Skin of body (tissue), 2 donors: ENCODE results near the gene NFILZ. TPM values are rescaled to one million over a fixed set of nuclear protein-coding genes. Genes with fewer than 3 reads are reported as not detected.

Source experiments
- DNase-seq: peaks from one replicate; lab custom pipeline; 2025; lab: John Stamatoyannopoulos, UW
- total RNA-seq: library from RNA; depleted of rRNA; stranded (reverse); fragments of >200 nt; gene quantifications from one replicate; pipeline ENCODE4 v1.2.3, GENCODE V29; 2014

NFILZ gene, protein sequence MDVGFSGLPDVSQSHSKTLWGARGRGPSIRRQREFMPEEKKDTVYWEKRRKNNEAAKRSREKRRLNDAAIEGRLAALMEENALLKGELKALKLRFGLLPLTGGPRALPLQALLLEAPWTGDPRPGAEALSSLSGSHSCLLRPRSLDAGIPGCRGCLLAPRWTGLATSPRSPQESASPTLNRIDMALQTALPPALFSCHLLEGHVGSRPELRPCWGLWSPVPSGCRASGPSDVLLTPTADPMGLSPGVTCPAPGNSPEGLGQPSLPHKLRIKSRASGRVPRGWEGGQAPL
- total RNA-seq, result not detected

DNA sequence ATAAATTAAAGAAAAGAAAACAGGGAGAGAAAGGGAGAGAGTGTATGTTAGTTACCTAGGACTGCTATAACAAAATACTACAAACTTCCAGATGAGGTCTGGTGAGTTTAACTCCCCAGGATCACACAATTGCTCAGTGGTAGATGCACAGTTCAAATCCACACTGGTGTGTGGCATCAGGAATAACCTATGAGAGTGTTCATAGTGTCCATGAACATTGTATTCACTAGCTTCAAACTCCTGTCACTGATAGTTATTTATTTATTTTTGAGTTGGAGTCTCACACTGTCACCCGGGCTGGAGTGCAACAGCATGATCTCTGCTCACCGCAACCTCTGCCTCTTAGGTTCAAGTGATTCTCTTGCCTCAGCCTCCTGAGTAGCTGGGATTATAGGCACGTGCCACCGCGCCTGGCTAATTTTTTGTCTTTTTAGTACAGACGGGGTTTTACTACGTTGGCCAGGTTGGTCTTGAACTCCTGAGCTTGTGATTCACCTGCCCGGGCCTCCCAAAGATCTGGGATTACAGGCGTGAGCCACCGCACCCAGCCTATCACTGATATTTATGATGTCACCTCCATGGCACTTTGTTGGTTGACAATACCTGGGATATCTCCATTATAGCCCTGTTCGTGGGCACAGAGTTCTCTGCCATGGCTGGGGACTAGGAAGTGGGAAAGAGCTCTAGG lies at the start of gene NFILZ:
Gene NFILZ (plus strand): TSS at position 638 of the 688 bp plus-strand sequence. CDS start 46,133 bp downstream, outside the sequence.
- DNase-seq, result no peak

DNA sequence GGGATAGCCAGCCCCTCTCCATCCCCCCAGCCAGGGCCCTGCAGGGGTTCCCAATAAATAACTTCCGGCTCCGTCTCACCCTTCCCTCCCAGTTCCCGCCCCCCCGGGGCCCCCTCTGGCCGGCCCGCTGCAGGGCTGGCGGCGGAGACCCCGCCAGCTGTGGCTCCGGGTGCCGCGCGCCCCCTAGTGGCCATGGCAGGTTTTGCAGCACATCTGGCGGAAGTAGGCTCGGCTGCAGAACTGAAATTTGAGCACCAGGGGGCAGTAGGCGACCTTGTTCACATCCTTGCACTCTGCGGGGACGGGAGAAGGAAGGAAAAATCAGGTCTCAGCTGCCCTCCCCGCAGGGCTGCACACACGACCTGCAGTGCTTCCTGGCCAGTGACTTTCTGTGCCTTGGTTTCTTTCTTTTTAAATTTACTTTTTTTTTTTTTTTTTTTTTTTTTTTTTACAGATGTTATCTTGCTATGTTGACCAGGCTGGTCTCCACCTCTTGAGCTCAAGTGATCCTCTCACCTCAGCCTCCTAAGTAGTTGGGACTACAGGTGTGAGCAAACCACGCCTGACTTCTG lies 49.6 kb upstream of the NFILZ start:
- peak; percentile 84 for DNase-seq

DNA sequence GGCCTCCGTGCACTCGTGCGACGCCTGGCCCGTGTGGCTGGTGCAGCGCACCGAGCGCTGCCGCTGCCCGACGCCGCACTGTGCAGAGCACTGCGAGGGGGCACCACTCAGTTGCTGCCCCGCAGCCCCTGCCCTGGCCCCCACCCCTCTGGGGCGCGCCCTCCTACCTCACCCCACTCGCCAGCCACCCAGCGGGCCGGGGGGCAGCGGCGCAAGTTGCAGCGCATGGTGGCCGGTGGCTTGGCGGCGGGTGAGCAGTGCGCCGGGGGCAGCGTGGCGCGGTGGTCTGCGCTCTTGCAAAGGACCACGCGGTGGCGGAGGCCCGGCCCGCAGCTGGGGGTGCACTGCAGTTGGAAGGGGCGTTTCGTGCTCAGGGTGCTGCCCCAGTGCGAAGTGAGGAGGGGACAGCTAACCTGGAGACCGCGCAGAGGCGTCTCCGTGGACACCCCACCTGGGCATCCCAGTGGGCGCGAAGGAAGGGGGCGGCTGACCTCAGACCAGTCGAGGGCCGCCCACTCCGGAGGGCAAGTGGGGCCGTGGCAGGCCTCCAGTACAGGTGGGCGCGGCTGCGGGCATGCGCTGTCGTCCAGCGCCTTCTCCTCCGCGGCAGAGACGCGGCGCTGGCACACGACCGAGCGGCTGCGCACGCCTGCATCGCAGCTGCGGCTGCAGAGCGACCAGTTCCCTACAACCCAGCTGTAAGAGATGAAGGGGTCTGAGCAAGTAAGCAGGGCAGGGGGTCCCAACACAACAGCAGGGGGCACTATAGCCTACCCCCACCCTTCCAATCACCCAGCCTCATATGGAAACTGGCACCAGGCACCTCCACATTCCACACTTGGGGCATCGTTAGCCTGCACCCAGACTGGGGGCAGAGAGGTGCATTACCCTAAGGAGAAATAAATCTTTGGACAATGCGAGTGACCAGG lies 45.2 kb upstream of the NFILZ start:
- no peak for DNase-seq

DNA sequence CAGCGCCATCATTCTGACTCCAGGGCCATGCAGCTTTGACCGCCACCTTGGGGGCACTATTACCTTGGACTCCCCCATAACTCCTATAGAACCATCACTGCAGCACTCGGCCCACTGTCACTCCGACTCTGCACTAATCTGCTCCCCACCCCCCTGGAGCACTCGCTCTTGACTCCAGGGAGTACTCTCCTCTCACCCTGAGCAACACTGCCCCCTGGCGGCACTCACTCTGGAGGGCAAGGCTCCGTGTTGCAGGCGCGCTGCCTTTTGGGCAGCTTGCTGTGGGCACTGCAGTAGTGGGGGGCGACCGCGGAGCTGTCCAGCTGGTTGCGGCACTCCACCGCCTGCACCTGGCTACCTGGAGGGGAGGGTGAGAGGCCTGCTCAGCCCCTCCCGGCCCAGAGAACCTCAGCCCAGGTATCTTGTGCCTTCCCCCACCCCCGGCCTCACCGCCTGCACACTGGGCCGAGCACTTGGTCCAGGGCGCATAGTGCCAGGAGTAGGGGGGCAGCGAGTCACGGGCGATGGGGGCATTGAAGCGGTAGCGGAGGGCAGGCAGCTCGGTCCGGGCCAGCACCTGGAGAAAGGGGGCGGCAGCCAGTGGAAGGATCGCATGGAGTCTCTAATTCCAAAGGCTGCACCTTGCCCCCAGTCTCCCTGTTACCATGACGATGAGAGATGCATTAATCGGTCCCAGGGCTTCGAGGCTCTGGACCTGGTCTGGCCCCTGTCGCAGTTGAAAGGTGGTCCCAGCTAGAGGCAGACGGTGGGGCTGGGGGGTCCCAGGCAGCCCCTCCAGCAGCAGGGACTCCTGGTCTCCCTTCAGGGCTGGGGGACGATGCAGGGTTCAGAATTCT lies 44.3 kb upstream of the NFILZ start:
- no peak for DNase-seq

DNA sequence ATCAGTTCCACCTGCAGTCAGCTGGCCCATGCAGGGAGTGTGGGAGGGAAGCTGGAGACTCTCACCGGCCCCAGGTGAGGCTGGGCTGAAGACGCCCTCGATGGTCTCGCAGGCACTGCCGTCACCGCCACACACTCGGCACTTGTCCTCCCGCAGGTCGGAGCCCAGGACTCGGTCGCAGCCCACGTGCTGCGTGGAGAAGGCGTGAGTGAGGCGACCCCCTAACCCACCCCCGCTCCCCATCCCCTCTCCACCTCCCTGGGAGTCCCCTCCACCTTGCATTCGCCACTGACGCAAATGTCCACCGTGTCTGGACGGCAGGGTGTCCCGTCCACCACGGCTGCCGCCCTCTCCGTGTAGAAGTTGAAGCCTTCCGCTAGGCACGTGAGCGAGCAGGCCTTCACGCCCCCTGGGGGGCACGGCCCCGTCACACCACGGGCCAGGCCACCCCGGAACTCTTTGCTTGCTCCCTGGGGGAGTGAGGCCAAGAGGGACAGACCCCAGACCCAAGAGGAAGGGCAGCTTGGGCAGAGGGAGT lies 41.2 kb upstream of the NFILZ start:
- DNase-seq, result no peak

DNA sequence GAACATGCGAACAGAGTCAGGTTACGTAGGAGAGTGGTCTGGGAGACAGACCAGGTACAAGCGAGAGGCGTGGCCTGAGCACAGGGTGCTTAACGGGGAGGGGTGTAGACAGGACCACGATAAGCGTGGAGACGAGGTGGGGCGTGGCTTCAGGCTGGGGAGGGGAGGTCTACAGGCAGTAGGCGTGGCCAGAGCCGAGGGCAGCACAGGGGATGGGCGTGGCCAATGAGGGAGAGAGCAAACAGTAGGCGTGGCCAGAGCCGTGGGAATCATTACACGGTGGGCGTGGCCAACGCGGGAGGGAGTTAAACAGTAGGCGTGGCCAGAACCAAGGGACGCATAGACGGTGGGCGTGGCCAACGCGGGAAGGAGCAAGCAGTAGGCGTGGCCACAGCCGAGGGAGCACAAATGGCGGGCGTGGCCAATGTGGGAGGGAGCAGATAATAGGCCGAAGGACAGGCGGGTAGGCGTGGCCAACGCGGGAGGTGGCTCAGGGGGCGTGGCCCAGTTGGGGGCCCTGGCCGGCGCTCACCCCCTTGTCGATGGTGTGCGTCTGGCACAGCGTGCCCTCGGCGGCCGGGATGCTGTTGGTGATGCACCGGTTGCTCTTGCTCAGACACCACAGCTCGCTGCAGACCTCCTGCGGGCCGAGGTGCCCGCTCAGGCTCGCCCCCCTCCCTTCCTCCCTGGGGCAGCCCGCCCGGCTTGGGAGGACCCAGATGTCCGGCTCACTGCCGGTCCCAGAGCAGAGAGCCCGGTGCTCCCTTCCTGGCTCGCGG lies 38.0 kb upstream of the NFILZ start:
- DNase-seq, result peak; percentile 95

DNA sequence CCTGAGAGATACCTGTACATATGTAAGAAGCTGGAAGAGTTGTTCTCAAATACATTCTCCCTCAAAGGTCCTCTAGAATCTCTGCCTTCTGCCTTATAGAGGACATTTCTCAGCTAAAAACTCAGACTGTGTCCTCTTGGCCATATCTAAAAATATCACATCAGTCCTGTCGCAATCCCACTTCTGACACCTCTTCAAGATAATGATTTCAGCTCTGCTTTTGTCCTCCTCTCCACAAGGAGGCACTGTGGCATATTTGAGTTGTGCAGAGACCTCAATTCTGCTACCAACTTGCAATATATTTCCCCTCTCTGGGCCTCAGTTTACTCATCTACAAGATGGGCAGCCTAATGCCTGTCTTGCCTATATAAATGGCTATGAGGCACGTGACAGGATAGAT lies 36.5 kb upstream of the NFILZ start:
- no peak for DNase-seq

DNA sequence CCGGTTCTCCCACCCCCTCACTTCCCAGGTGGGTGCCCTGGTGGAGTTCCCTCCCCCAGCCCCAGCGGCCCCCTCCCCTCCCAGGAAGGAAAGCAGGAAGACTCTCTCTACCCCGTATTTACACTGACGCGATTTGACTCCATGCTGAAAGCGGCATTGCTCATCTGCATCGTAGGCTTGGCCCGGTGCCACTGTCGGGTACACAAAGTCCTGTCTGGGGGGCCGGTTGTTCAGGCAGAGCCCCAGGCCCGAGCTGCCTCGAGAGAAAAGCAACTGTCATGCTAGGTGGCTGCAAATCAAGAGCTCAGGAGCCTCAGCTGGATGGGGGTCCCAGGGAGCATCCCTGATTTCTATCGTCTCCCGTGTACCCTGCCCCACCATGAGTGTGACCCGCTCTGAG lies 34.8 kb upstream of the NFILZ start:
- no peak for DNase-seq

DNA sequence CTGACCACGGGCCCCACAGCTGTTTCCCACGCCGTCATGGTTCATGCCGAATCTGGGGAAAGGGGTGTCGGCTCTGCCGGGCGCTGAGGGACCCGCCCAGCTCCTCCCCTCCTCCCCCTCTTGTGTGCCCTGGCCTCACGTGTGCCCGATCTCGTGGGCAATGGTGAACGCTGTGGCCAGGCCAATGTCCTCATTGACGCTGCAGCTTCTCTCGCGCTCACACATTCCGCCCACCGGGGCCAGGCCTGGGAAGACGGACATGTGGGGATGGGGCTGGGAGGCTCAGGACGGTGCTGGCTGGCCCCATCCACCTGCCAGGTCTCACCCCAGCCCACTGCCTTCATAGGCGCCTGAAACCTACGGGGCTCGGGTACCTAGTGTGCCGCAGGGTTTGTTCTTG lies 34.3 kb upstream of the NFILZ start:
- DNase-seq, result no peak

DNA sequence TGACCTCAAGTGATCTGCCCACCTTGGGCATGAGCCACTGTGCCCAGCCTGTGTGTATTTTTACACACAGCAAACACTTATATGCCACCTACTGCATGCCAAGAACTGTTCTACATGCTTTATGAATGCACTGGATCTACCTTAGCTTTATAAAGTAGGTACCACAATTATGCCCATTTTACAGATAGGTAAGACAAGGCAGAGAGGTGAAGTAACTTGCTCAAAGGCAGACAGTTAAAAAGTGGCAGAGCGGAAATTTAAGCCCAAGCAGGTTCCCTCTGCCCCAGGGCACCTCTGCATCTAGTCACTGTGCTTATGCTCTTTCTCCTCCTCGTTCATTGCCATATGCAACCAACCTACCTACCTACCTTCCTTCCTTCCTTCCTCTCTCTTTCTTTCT lies 30.4 kb upstream of the NFILZ start:
- no peak for DNase-seq

DNA sequence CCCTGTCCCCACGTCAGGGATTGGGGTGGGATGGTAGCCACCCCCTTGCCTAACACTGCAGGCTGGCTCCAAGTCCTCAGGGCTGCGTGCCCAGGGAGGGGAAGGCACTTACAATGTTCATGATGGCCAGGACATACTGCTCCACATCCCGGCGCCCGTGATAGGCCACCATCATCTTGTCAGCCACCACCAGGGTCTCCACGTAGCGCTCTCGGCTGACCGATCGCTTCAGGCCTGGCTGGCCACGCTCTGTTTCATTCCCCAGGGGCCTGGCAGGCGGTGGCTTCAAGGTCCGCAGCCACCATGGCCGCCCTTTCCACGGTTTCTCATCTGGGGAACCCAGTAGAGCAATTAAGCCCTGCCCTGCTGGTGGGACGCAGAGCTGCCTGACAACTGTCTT lies 29.6 kb upstream of the NFILZ start:
- DNase-seq, result no peak

DNA sequence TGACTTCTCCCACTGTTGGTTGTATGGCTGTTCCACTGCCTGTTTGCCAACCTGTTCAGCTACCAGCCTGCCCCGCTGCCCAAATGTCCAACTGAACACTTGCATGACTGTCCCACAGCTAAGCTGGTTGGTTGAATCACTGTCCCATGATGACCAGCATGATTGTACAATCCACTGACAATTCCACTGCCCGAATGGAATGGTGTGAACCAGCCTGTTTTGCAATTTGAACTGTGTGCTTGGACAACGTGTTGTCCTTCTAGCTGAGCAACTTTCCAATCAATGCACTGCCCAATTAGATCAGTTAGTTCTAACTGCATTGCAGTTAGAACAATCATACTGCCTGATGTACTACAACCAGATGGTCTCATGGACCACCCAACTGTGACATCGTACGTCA lies 28.6 kb upstream of the NFILZ start:
- DNase-seq, result no peak

DNA sequence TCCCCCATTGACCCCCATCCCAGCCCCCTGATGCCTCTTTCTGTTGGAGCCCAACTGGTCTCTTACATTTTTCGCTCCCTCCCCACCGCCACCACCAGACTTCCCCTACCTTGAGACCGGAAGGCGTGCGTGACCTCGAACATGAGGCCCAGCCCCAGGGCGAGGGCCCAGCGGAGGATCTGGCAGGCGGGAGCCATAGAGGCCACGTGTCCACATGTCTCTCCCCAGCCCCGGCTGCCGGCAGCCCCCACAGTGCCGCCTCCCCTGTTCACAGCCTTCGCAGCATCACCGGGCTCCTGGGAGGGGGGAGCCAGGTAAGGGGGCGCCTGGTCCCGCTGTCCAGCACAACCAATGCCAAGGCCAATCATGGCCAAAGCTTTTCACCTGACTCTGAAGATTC lies 24.9 kb upstream of the NFILZ start:
- DNase-seq, result no peak

DNA sequence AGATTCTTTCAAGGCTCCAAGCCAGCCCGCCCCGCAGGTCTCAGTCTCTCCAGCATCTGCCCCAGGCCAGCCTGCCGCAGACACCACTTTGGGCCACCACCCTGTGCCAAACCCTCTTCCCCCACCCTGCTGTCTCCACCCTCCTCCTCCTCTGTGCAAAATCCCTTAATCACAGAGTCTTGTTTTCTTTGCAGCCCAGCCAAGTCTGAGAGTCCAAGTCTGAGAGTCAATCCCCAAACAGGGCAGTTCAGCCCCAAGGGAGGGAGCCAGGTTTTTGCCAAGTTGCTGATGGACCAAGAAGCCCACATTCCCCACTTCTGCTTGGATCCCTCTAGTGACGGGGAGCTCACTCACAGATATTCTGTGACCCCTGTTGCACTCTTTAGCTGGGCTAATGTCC lies 23.0 kb upstream of the NFILZ start:
- DNase-seq, result no peak

DNA sequence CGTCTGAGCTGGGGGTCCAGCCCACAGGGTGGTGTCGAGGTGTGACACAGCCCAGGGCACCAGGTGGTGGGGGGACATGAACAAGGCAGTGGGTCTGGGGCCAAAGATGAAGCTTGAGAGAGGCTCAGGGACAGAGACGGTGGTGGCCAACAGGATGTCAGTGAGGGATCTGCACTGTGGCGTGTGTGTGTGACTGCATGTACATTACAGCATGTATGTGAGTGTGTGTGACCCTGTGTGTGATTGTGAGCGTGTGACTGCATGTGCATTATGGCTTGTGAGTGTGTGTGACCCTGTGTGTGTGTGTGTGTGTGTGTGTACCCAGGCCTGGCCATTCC lies 21.5 kb upstream of the NFILZ start:
- DNase-seq, result peak; percentile 29

DNA sequence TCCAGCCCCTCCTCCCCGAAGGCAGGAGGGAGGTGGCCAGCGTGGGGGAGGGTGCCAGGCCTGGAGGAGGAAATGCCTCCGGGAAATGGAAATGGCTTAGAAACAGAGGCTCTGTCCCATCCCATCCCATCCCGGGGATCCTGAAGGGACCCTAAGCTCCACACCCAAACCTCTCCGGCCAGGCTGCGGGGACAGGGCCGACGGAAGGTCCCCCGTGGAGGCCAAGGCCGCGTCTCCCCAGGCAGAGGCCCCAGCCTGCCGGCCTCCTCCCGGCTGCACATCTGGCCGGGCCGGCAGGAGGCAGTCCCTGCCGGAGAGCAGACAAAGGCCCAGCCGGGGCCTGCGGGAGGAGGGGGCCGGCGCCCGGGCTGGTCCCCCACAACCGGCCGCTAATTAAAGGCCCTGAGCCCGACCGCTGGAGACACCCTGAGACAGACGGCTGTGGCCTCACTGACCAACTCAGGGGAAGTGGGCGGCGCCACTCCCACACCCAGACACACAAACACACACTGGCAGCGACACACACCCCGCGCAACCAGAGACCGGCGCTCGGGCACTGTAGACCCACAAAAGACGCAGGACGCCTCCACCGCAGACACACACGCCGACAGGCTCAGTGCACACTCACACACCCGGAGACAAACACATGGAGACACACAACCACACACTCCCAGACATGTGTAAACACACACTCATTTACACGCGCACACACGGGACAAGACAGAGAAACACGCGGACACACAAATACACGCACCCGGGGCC lies 21.0 kb upstream of the NFILZ start:
- DNase-seq, result peak; percentile 68

DNA sequence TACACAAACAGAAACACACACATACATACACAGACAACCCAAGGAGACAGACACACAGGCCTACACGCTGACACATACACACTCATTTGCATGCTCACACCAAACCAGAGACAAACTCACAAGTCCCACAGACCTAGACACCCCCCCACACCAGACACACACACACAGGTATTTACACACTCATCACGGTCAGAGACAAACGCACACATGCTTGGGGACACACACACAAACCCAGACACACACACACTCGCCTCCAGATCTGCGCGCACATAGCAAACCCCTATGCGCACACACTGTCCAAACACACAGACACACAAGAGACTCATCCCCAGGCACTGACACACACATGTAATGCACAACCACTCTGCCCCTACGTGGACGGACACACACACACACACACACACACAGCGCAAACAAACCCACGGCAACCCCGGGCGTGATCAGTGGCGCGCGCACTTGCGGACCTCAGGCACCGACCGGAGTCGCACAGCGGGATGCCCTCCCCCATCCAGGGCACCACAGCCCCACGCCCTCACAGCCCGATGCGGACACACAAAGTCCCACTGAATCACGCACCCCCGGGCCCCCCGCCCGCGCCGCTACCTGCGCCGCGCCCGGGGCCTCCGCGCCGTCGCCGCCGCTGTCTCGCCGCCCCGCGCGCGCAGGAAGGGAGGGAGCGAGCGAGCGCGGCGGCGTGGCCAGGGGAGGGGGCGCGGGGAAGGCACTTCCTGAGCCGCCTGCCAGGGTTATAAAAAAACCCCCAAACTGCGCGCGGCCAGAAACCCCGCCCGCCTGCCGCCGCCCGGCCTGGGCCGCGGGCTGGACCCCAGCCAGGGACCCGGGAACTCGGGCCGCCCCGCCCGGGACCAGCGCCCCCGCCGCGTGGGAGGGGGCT lies 20.1 kb upstream of the NFILZ start, which contains the start of gene ADAMTS10:
Gene ADAMTS10 (minus strand): TSS at position 675 of the 895 bp plus-strand sequence. CDS start 5,005 bp downstream, outside the sequence.
- DNase-seq, result peak; percentile 68

DNA sequence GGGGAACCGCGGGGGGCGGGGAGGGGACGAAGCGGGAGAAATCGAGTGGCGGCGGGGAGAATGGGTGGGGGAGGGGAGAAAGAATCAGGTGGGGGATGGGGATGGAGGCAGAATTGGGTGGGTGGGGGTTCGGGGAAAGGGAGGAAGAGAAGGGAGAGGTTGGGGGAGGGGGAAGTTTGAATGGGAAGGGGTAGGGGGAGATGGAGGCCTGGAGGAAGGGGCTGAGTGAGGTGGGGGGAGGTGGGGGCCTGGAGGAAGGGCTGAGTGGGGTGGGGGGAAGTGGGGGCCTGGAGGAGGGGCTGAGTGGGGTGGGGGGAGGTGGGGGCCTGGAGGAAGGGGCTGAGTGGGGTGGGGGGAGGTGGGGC lies 19.5 kb upstream of the NFILZ start:
- DNase-seq, result no peak
